Peyer's patch (tissue), 4 donors: Measurements from ENCODE around the gene MARCHF9. TPM values are rescaled to one million over a fixed set of nuclear protein-coding genes. Genes with fewer than 3 reads are reported as not detected.

Experiments used
- DNase-seq, 3 donors: peaks; one replicate each; pipeline ENCODE4 v3.0.0-alpha.2; 2017 to 2019
- H3K27ac ChIP-seq, 4 donors: fragments of 200-600 bp; sonication (generic); one replicate each; pipeline ENCODE4 v1.5.1; 2016 to 2019
- H3K27me3 ChIP-seq, 2 donors: fragments of 200-600 bp; sonication (generic); one replicate each; pipeline ENCODE4 v1.5.1; 2019
- H3K36me3 ChIP-seq, 3 donors: fragments of 200-600 bp; sonication (generic); one replicate each; pipeline ENCODE4 v1.5.1; 2016 to 2019
- H3K4me1 ChIP-seq, 4 donors: fragments of 200-600 bp; sonication (generic); one replicate each; pipeline ENCODE4 v1.5.1; 2016 to 2019
- H3K4me3 ChIP-seq, 4 donors: fragments of 200-600 bp; sonication (generic); 1 replicate in 3 of 4; 2 replicates in 1 of 4; pipeline ENCODE4 v1.5.1; 2016 to 2019; ENCODE audit warnings: mild to moderate bottlenecking in 1 of 4
- H3K9me3 ChIP-seq, 4 donors: fragments of 200-600 bp; sonication (generic); one replicate each; pipeline ENCODE4 v1.5.1; 2016 to 2019; ENCODE audit warnings: mild to moderate bottlenecking in 1 of 4
- POLR2A ChIP-seq, 2 donors: fragments of 450-650 bp; IDR thresholded peaks; one replicate each; pipeline ENCODE4 v1.5.1; 2017; ENCODE audit warnings: antibody characterized with exemption in 2 of 2, mild to moderate bottlenecking in 2 of 2, moderate library complexity in 2 of 2
- total RNA-seq, 4 donors: library from RNA; depleted of rRNA; stranded (reverse); fragments of >200 nt; gene quantifications; one replicate each; pipeline ENCODE4 v1.1.0, GENCODE V29; 2016
- TF ChIP-seq, protein P1 (sequence below), 6 experiments: fragments of 450-650 bp in 4 of 6; fragments of 200-600 bp in 2 of 6; sonication (generic) in 1 of 6; IDR thresholded peaks; one replicate each; pipeline ENCODE4 v1.5.1; 2017 to 2019; ENCODE audit warnings: antibody characterized with exemption in 6 of 6, mild to moderate bottlenecking in 3 of 6, moderate library complexity in 1 of 6

MARCHF9 gene
- total RNA-seq, 4 donors from 2014 or later: 7.4 to 17.2 (median 10.6) TPM

DNA sequence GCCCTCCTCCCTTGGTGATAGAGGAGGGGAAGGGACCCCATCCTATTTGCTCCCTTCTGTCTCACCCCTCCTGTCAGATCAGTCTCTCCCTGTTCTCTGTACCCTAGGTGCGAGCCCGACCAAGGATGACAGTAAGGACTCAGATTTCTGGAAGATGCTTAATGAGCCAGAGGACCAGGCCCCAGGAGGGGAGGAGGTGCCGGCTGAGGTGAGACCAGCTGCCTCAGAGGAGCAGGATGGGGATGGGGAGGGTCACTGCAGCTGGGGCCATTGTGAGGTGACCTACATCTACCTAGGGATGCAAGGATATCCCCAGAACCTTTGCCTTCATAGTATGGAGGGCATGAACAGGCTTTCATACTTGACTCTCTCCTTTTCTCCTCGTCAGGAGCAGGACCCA, 38.6 kb upstream of the MARCHF9 start:
- Histone ChIP-seq H3K27ac (no peak overlapping the region), H3K9me3 (no peaks in the 10 kb centered on the region), H3K4me1 (no peaks in the 10 kb centered on the region), H3K4me3 (no peak overlapping the region), H3K36me3 (peaks cover 0 to 75% (median 0%) of the 10 kb centered on the region in 3 donors), H3K27me3 (no peaks in the 10 kb centered on the region)
- DNase-seq: peak in 1 of 3 donors; percentile 34
- TF ChIP-seq, protein P1, sequence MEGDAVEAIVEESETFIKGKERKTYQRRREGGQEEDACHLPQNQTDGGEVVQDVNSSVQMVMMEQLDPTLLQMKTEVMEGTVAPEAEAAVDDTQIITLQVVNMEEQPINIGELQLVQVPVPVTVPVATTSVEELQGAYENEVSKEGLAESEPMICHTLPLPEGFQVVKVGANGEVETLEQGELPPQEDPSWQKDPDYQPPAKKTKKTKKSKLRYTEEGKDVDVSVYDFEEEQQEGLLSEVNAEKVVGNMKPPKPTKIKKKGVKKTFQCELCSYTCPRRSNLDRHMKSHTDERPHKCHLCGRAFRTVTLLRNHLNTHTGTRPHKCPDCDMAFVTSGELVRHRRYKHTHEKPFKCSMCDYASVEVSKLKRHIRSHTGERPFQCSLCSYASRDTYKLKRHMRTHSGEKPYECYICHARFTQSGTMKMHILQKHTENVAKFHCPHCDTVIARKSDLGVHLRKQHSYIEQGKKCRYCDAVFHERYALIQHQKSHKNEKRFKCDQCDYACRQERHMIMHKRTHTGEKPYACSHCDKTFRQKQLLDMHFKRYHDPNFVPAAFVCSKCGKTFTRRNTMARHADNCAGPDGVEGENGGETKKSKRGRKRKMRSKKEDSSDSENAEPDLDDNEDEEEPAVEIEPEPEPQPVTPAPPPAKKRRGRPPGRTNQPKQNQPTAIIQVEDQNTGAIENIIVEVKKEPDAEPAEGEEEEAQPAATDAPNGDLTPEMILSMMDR (IDR thresholded peaks at IDR 0.05): no peak
- no peak for TF ChIP-seq POLR2A (IDR thresholded peaks at IDR 0.05)

DNA sequence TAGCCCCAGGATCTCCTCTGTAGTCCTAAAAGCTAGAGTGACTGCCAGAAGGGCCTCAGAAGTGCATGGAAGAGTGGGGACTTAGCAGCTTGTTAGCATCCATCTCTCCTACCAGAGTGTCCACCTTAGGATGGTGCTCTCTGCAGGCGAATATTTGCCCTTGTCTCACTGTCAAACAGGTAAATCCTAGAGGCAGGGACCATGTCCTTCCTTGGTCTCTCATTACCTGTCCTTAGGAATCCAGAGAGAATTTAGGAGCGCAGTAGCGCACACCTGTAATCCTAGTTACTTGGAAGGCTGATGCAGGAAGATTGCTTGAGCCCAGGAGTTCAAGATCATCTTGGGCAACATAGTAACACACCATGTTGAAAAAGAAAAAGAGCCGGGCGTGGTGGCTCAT, 37.8 kb upstream of the MARCHF9 start:
- TF ChIP-seq, protein P1 (IDR thresholded peaks at IDR 0.05): no peak
- no peak for TF ChIP-seq POLR2A (IDR thresholded peaks at IDR 0.05)
- DNase-seq: peak in 1 of 3 donors; percentile 10
- H3K27ac ChIP-seq: no peak overlapping the region
- no peaks in the 10 kb centered on the region for H3K9me3 ChIP-seq
- no peak overlapping the region for H3K4me3 ChIP-seq
- H3K4me1 ChIP-seq: no peaks in the 10 kb centered on the region
- H3K27me3 ChIP-seq: no peaks in the 10 kb centered on the region
- peaks cover 0 to 81% (median 0%) of the 10 kb centered on the region in 3 donors for H3K36me3 ChIP-seq

DNA sequence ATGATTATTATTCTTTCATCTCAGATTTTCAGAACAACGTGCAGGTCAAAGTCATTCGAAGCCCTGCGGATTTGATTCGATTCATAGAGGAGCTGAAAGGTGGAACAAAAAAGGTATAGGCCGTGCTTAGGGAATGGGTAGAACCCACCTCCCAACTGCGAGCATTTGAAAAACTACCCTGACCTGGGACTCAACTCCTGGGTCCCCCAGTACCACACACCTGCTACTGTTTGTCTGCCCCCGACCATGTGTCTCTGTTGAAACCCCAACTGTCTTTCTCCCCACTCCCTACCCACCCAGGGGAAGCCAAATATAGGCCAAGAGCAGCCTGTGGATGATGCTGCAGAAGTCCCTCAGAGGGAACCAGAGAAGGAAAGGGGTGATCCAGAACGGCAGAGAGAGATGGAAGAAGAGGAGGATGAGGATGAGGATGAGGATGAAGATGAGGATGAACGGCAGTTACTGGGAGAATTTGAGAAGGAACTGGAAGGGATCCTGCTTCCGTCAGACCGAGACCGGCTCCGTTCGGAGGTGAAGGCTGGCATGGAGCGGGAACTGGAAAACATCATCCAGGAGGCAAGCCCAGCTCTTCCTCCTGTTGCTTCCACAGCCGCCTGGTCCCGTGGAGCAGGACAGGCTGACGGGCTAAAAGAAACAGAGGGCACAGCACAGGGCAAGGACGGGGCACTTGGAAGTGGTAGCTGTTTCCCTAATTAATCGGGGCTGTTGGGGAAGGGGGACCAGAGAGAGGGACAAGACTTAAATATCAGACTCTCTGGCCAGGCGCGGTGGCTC, 36.9 kb upstream of the MARCHF9 start:
- peaks cover 0 to 78% (median 0%) of the 10 kb centered on the region in 3 donors for H3K36me3 ChIP-seq
- H3K4me1 ChIP-seq: no peaks in the 10 kb centered on the region
- peak in 1 of 3 donors; percentile 29 for DNase-seq

DNA sequence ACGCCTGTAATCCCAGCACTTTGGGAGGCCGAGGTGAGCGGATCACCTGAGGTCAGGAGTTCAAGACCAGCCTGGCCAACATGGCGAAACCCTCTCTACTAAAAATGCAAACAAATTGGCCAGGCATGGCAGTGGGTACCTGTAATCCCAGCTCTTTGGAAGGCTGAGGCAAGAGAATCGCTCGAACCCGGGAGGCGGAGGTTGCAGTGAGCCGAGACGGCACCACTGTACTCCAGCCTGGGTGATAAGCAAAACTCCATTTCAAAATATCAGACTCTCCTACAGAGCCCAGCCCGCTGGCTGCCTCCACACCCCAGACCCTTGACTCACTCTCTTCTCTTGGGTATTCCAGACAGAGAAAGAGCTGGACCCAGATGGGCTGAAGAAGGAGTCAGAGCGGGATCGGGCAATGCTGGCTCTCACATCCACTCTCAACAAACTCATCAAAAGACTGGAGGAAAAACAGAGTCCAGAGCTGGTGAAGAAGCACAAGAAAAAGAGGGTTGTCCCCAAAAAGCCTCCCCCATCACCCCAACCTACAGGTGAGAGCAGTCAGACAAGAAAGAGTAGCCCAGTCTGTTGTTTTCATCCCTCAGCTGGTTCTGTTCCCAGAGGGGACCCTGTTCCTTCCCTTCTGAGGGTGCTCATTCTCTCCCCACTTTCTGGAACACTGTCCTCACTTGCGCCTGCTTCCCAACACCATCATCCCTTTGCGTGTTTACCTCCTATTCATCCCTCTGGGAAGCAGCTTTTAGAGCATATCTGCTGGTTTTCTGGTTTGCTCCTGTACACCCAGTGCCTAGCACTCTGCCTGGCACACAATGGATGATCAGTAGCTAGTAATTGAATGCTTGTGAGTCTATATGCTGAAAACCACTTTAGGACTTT, 36.0 kb upstream of the MARCHF9 start:
- Histone ChIP-seq H3K9me3 (no peaks in the 10 kb centered on the region), H3K27ac (no peak overlapping the region), H3K27me3 (no peaks in the 10 kb centered on the region), H3K36me3 (peaks cover 0 to 78% (median 0%) of the 10 kb centered on the region in 3 donors), H3K4me3 (no peak overlapping the region), H3K4me1 (no peaks in the 10 kb centered on the region)
- TF ChIP-seq, protein P1 (IDR thresholded peaks at IDR 0.05): no peak
- TF ChIP-seq POLR2A (IDR thresholded peaks at IDR 0.05): no peak
- DNase-seq: peak in 1 of 3 donors; percentile 35

More for the DNA sequence above, 36.9 kb upstream of the MARCHF9 start:
- H3K4me3 ChIP-seq: no peak overlapping the region
- no peak overlapping the region for H3K27ac ChIP-seq
- H3K27me3 ChIP-seq: no peaks in the 10 kb centered on the region
- no peaks in the 10 kb centered on the region for H3K9me3 ChIP-seq
- TF ChIP-seq, protein P1 (IDR thresholded peaks at IDR 0.05): no peak
- TF ChIP-seq POLR2A (IDR thresholded peaks at IDR 0.05): no peak

DNA sequence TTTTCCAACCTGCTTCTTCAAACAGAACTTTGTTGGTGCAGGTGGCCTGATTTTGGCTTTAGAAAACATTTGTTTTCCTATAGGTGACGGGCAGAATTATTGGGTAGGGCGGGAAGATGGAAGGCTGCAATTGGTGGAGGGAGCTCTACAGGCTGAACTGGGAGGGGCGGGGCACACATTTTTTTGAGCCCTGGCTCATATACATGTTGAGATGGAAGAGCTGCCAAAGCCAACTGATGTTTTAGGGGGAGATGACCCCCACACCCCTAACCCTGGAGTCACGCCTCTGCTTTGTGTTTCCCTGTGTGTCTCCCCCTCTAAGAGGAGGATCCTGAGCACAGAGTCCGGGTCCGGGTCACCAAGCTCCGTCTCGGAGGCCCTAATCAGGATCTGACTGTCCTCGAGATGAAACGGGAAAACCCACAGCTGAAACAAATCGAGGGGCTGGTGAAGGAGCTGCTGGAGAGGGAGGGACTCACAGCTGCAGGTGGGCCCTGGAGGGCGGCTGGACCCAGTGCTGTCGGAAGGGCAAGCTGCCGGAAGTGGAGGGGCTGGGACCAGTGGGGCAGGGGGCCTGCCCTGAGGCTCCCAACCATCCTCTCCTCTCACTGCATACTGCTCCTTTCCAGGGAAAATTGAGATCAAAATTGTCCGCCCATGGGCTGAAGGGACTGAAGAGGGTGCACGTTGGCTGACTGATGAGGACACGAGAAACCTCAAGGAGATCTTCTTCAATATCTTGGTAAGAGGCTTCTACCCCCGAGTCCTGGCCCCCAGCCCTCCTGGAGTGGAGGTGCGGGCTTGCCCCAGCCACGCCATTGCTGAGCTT, 34.9 kb upstream of the MARCHF9 start:
- no peaks in the 10 kb centered on the region for H3K9me3 ChIP-seq
- peak in 1 of 3 donors; percentile 37 for DNase-seq
- peaks cover 0 to 68% (median 0%) of the 10 kb centered on the region in 3 donors for H3K36me3 ChIP-seq
- no peaks in the 10 kb centered on the region for H3K4me1 ChIP-seq
- H3K27me3 ChIP-seq: no peaks in the 10 kb centered on the region
- TF ChIP-seq POLR2A (IDR thresholded peaks at IDR 0.05): no peak
- TF ChIP-seq, protein P1 (IDR thresholded peaks at IDR 0.05): no peak
- no peak overlapping the region for H3K27ac ChIP-seq
- H3K4me3 ChIP-seq: no peak overlapping the region
